Spleen (tissue), 11 donors: Measurements from ENCODE around the gene TSPO2. TPM values are rescaled to one million over a fixed set of nuclear protein-coding genes. Genes with fewer than 3 reads are reported as not detected.

Experiments used
- DNase-seq: peaks from one replicate; pipeline ENCODE4 v3.0.0-alpha.2; 2020
- H3K27ac ChIP-seq, 8 donors: fragments of 200-600 bp; sonication (generic) in 7 of 8; 1 replicate in 4 of 8; 2 replicates in 4 of 8; pipeline versions ENCODE4 v1.5.0 to v1.8.0; 2016 to 2021; ENCODE audit warnings: inconsistent platforms in 4 of 8, mild to moderate bottlenecking in 4 of 8, moderate library complexity in 1 of 8
- H3K27me3 ChIP-seq, 7 donors: fragments of 200-600 bp; sonication (generic) in 6 of 7; replicated peaks in 1 of 7; 1 replicate in 4 of 7; 2 replicates in 3 of 7; pipeline versions ENCODE4 v1.5.0 to v1.8.0; 2016 to 2021; ENCODE audit warnings: inconsistent platforms in 3 of 7, mild to moderate bottlenecking in 1 of 7
- H3K36me3 ChIP-seq, 6 donors: fragments of 200-600 bp; sonication (generic) in 5 of 6; 1 replicate in 4 of 6; 2 replicates in 2 of 6; pipeline versions ENCODE4 v1.5.0 to v1.8.0; 2016 to 2021; ENCODE audit warnings: inconsistent platforms in 2 of 6
- H3K4me1 ChIP-seq, 6 donors: fragments of 200-600 bp; sonication (generic) in 5 of 6; 1 replicate in 3 of 6; 2 replicates in 3 of 6; pipeline versions ENCODE4 v1.5.0 to v1.8.0; 2016 to 2021; ENCODE audit warnings: inconsistent platforms in 3 of 6
- H3K4me3 ChIP-seq, 8 donors: fragments of 200-600 bp; sonication (generic) in 7 of 8; 1 replicate in 4 of 8; 2 replicates in 4 of 8; pipeline versions ENCODE4 v1.5.0 to v1.8.0; 2016 to 2021; ENCODE audit warnings: inconsistent platforms in 4 of 8, mild to moderate bottlenecking in 4 of 8, moderate library complexity in 2 of 8
- H3K9me3 ChIP-seq, 8 donors: fragments of 200-600 bp; sonication (generic) in 7 of 8; 1 replicate in 4 of 8; 2 replicates in 4 of 8; pipeline versions ENCODE4 v1.5.0 to v1.8.0; 2016 to 2021; ENCODE audit warnings: inconsistent platforms in 4 of 8
- POLR2A ChIP-seq, 3 donors: fragments of 450-650 bp; IDR thresholded peaks; one replicate each; pipeline ENCODE4 v1.5.1; 2017; ENCODE audit warnings: antibody characterized with exemption in 3 of 3, mild to moderate bottlenecking in 1 of 3
- POLR2AphosphoS5 ChIP-seq, 3 donors: sonication (generic); formaldehyde crosslinking; IDR thresholded peaks; one replicate each; pipeline ENCODE4 v1.5.1; 2017; ENCODE audit warnings: antibody characterized with exemption in 3 of 3
- WGBS, 5 donors: extraction: QIAGEN DNeasy Blood & Tissue Kit in 3 of 5; methylation state at CpG; one replicate each; pipeline versions ENCODE4 v1.1.5 to v1.1.7; 2013 to 2018; 5-methylcytosine and 5-hydroxymethylcytosine counted together
- intact Hi-C: fragments of 100-400 bp; cut with DNase I; formaldehyde crosslinking; loops from one replicate; pipeline ENCODE4 v1.15.0; 2023; ENCODE audit warnings: low total_unique reads
- polyA plus RNA-seq, 3 donors: library from polyadenylated mRNA; stranded (reverse); fragments of 200-250 nt; gene quantifications; one replicate each; pipeline ENCODE4 v1.2.1, GENCODE V29; 2013
- total RNA-seq, 7 donors: library from RNA; depleted of rRNA in 3 of 7; stranded (reverse); fragments of >200 nt in 3 of 7; fragmentation: NEBNext Ultra II Directional in 4 of 7; extraction: Animal tissue kit (Norgen Biotek cat#: 25700) in 4 of 7; gene quantifications; one replicate each; pipeline versions ENCODE4 v1.1.0 to v1.2.1, GENCODE V29; 2016 to 2021
- TF ChIP-seq, protein P1 (sequence below), 11 experiments: fragments of 200-600 bp in 7 of 11; fragments of 450-650 bp in 4 of 11; sonication (generic) in 4 of 11; IDR thresholded peaks in 8 of 11; conservative IDR thresholded peaks in 3 of 11; 1 replicate in 7 of 11; 2 replicates in 4 of 11; pipeline versions ENCODE4 v1.4.0 to v1.8.0; 2016 to 2021; ENCODE audit warnings: antibody characterized with exemption in 11 of 11, inconsistent platforms in 4 of 11, mild to moderate bottlenecking in 1 of 11
- donor health status: healthy with polysubstance abuse.
- donor health status: DM: no; HTN: no; CAD: no; lungs with moderate emphysema.
- donor health status: DM: no; HTN: no; CAD: no.
- donor health status: Bipolar disorder and iron deficiency.
- donor health status: healthy.
- donor health status: DM: no; HTN: no; CAD: no.
- donor health status: DM: yes; HTN: yes; CAD: no.

Gene TSPO2
- total and polyA plus RNA-seq, 10 donors: 0.54 to 6.3 TPM; not detected in 8

DNA sequence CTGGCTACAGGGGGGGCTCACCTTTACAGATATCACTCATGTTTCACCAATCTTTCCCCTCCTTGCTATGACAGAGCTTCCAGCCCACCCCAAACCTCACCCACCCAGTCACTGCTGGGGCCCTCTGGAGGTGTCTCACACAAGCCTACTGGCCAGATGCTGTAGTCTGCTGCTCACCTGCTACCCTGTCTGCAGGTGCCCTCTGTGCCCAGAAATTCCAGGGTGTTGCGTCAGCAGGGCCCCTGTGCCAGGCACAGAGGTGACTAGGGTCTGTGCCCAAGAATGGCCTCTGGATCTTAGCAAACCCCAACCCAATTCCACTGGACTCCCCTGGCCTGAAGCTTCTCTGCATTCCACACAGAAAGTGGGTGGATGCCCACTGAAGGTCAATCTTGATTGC, 24.6 kb upstream of the TSPO2 start:
- TF ChIP-seq POLR2AphosphoS5 (IDR thresholded peaks at IDR 0.05): no peak
- no peak for DNase-seq
- peaks cover 0 to 4% (median 0%) of the 10 kb centered on the region in 8 donors for H3K9me3 ChIP-seq
- WGBS, 5 donors: 90 to 100% (median 97%) methylated on average over 1 of the region's 1 CpG; no CpG with 5 or more reads in 1 of the 5 donors
- no peaks in the 10 kb centered on the region for H3K27me3 ChIP-seq
- H3K36me3 ChIP-seq: no peaks in the 10 kb centered on the region
- intact Hi-C loops: no loop called here
- H3K27ac ChIP-seq: no peak overlapping the region
- H3K4me3 ChIP-seq: no peak overlapping the region
- no peaks in the 10 kb centered on the region for H3K4me1 ChIP-seq

DNA sequence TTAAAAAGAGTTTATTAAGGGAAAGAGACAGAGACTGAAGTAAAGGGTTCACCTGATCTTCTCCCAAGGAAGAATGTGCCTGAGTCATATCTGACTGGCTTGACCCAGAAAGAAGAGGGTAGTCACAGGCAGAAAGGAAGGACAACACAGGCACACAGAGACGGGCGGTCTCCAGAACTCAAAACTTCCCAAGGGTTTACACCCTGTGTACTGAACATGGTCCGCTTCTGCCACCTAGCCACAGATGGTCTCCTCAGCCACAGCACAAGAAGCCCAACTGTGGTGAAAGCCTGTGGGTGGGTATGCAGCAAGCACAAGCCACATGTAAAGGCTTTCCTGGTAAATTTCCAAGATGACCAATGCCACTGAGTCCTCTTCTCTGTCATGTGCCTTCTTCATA, 20.4 kb upstream of the TSPO2 start:
- WGBS, 5 donors: 79 to 97% (median 90%) methylated on average over 3 of the region's 3 CpGs
- H3K36me3 ChIP-seq: no peaks in the 10 kb centered on the region
- no peaks in the 10 kb centered on the region for H3K27me3 ChIP-seq
- H3K4me3 ChIP-seq: no peak overlapping the region
- H3K4me1 ChIP-seq: no peaks in the 10 kb centered on the region
- no peak overlapping the region for H3K27ac ChIP-seq
- TF ChIP-seq POLR2AphosphoS5 (IDR thresholded peaks at IDR 0.05): no peak
- TF ChIP-seq, protein P1, sequence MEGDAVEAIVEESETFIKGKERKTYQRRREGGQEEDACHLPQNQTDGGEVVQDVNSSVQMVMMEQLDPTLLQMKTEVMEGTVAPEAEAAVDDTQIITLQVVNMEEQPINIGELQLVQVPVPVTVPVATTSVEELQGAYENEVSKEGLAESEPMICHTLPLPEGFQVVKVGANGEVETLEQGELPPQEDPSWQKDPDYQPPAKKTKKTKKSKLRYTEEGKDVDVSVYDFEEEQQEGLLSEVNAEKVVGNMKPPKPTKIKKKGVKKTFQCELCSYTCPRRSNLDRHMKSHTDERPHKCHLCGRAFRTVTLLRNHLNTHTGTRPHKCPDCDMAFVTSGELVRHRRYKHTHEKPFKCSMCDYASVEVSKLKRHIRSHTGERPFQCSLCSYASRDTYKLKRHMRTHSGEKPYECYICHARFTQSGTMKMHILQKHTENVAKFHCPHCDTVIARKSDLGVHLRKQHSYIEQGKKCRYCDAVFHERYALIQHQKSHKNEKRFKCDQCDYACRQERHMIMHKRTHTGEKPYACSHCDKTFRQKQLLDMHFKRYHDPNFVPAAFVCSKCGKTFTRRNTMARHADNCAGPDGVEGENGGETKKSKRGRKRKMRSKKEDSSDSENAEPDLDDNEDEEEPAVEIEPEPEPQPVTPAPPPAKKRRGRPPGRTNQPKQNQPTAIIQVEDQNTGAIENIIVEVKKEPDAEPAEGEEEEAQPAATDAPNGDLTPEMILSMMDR (IDR thresholded peaks at IDR 0.05 in 8 of 11, conservative IDR thresholded peaks at IDR 0.05 in 3 of 11): no peak
- TF ChIP-seq POLR2A (IDR thresholded peaks at IDR 0.05): no peak
- peaks cover 0 to 4% (median 0%) of the 10 kb centered on the region in 8 donors for H3K9me3 ChIP-seq
- no peak for DNase-seq
- intact Hi-C loops: loop anchor here (10.0 kb wide), 1 partner anchor 1667 kb away; no protein-coding TSS in a partner anchor

DNA sequence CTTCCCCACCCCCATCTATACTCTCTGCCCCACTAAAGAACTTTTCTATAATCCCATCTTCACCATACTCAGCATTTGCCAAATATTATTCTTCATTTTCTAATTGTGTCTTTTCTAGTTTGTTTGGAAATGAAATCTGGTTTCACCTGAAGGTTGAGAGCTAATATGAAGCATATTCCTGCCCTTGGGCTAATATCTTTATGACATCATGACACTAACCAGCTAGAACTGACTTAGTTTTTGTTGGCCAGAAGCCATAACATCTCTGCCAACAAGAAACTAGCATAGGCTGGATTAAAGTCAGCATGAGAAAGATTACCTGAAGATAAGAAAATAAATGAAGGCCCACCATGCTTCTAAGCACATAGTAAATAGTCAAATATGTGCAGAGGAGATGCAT, 20.0 kb upstream of the TSPO2 start:
- H3K4me1 ChIP-seq: peaks cover 1 to 4% (median 4%) of the 10 kb centered on the region in 6 donors
- H3K9me3 ChIP-seq: peaks cover 0 to 4% (median 0%) of the 10 kb centered on the region in 8 donors
- H3K27ac ChIP-seq: no peak overlapping the region
- H3K27me3 ChIP-seq: no peaks in the 10 kb centered on the region
- no peak overlapping the region for H3K4me3 ChIP-seq
- no peak for DNase-seq
- intact Hi-C loops: loop anchor here (10.0 kb wide), 1 partner anchor 1667 kb away; no protein-coding TSS in a partner anchor
- TF ChIP-seq, protein P1 (IDR thresholded peaks at IDR 0.05 in 8 of 11, conservative IDR thresholded peaks at IDR 0.05 in 3 of 11): no peak
- no peak for TF ChIP-seq POLR2A (IDR thresholded peaks at IDR 0.05)
- TF ChIP-seq POLR2AphosphoS5 (IDR thresholded peaks at IDR 0.05): no peak
- H3K36me3 ChIP-seq: no peaks in the 10 kb centered on the region

DNA sequence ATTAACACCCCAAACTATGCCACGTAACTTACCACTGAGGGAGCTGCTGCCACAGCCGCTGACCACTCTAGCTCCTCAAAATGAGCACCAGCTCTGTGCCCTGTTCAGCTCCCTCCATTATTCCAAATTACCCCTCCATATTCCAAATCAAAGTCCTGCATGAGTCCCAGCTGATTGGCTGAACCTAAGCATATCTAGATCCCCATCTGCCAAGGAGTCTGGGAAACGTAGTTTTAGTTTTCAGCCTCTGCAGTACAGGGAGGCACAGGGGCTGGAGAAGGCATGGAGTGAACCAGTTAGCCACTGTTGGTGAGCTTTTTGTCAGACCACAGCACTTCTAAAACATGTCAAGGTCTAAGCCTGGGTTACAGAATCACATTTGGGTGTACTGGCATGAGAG, 19.2 kb upstream of the TSPO2 start:
- 79 to 100% (median 91%) methylated on average over 3 of the region's 3 CpGs for WGBS, 5 donors
- peaks cover 0 to 2% (median 0%) of the 10 kb centered on the region in 8 donors for H3K9me3 ChIP-seq
- H3K4me3 ChIP-seq: no peak overlapping the region
- DNase-seq: no peak
- TF ChIP-seq POLR2AphosphoS5 (IDR thresholded peaks at IDR 0.05): no peak
- no peak for TF ChIP-seq POLR2A (IDR thresholded peaks at IDR 0.05)
- TF ChIP-seq, protein P1 (IDR thresholded peaks at IDR 0.05 in 8 of 11, conservative IDR thresholded peaks at IDR 0.05 in 3 of 11): no peak
- intact Hi-C loops: loop anchor here (10.0 kb wide), 1 partner anchor 1668 kb away; no protein-coding TSS in a partner anchor
- no peaks in the 10 kb centered on the region for H3K27me3 ChIP-seq
- H3K4me1 ChIP-seq: peaks cover 6 to 13% (median 12%) of the 10 kb centered on the region in 6 donors
- no peak overlapping the region for H3K27ac ChIP-seq
- no peaks in the 10 kb centered on the region for H3K36me3 ChIP-seq
